GM12878 (cell line): ENCODE results near the gene GRHL1. TPM values are rescaled to one million over a fixed set of nuclear protein-coding genes. Genes with fewer than 3 reads are reported as not detected.

Experiments used
- ATAC-seq: fragments of 200-7000 bp; cut with Tn5 transposase; 3 replicates; pipeline ENCODE4 v1.9.1; 2020; ENCODE audit warnings: mild to moderate bottlenecking, moderate library complexity
- BruUV-seq: library from RNA; stranded (reverse); fragments of 400-500 nt; replicated peaks from 2 replicates; lab custom pipeline; 2021; lab: Mats Ljungman, UMichigan
- CTCF ChIA-PET: fragments of 300-600 bp; sonication (Branson Sonifier 250); formaldehyde crosslinking; extraction: SDS; loops from one replicate; lab custom pipeline; 2021; ENCODE audit warnings: inconsistent platforms; lab: Yijun Ruan, JAX
- POLR2A ChIA-PET: fragments of 350-600 bp; formaldehyde crosslinking; extraction: SDS; loops from one replicate; lab custom pipeline; 2021; ENCODE audit warnings: inconsistent platforms; lab: Charles Lee
- RAD21 ChIA-PET: fragments of 300-600 bp; sonication (Branson Sonifier 250); formaldehyde crosslinking; loops from one replicate; lab custom pipeline; 2023; ENCODE audit warnings: antibody characterized with exemption; ENCODE audit not compliant: unreplicated experiment; lab: Charles Lee
- SMC1A ChIA-PET: fragments of 300-600 bp; sonication (Branson Sonifier 250); formaldehyde crosslinking; loops from one replicate; lab custom pipeline; 2023; ENCODE audit not compliant: unreplicated experiment, uncharacterized antibody; lab: Charles Lee
- DNase-seq: peaks from one replicate; pipeline ENCODE4 v3.0.0-alpha.2; 2011; ENCODE audit warnings: low read depth, low spot score
- FAIRE-seq: peaks from 3 replicates; lab custom pipeline; 2011; peaks lifted over from hg19 to GRCh38; lab: Jason Lieb, UNC
- H2AFZ ChIP-seq: 2 replicates; pipeline ENCODE4 v1.6.0; 2011; ENCODE audit warnings: low read depth, low read length, control low read depth; ENCODE audit not compliant: control insufficient read depth
- H3K27ac ChIP-seq: 2 replicates; pipeline ENCODE4 v1.5.1; 2011; ENCODE audit warnings: control low read depth; ENCODE audit not compliant: control insufficient read depth, insufficient read depth
- H3K27me3 ChIP-seq, 2 experiments: replicated peaks in 1 of 2; 2 replicates each; pipeline versions ENCODE4 v1.6.0 to v1.6.1; 2011; ENCODE audit warnings: low read length in 1 of 2; ENCODE audit not compliant: control insufficient read depth in 2 of 2, insufficient read depth in 2 of 2
- H3K36me3 ChIP-seq, 2 experiments: 2 replicates each; pipeline ENCODE4 v1.5.1; 2011; ENCODE audit warnings: low read length in 1 of 2; ENCODE audit not compliant: control insufficient read depth in 2 of 2, insufficient read depth in 2 of 2
- H3K4me1 ChIP-seq: 2 replicates; pipeline ENCODE4 v1.6.1; 2011; ENCODE audit warnings: mild to moderate bottlenecking, low read length, moderate library complexity, mixed read lengths; ENCODE audit not compliant: control insufficient read depth, insufficient read depth
- H3K4me2 ChIP-seq: 2 replicates; pipeline ENCODE4 v1.6.0; 2011; ENCODE audit warnings: control low read depth; ENCODE audit not compliant: control insufficient read depth, insufficient read depth
- H3K4me3 ChIP-seq: fragments of 200-600 bp; sonication (generic); 2 replicates; pipeline ENCODE4 v1.5.1; 2016
- H3K79me2 ChIP-seq: 2 replicates; pipeline ENCODE4 v1.6.0; 2011; ENCODE audit warnings: low read length; ENCODE audit not compliant: control insufficient read depth, insufficient read depth
- H3K9ac ChIP-seq: 2 replicates; pipeline ENCODE4 v1.8.0; 2011; ENCODE audit warnings: low read length, control low read depth, mixed read lengths; ENCODE audit not compliant: control insufficient read depth, insufficient read depth
- H3K9me3 ChIP-seq: replicated peaks from 3 replicates; pipeline ENCODE4 v1.5.1; 2011; ENCODE audit warnings: mild to moderate bottlenecking, low read length; ENCODE audit not compliant: control insufficient read depth, insufficient read depth
- H4K20me1 ChIP-seq: 2 replicates; pipeline ENCODE4 v1.6.0; 2011; ENCODE audit not compliant: control insufficient read depth, insufficient read depth
- ASH2L ChIP-seq: fragments of 300-600, 200-600 bp; sonication (generic); IDR thresholded peaks from 2 replicates; pipeline ENCODE4 v1.6.1; 2017; ENCODE audit warnings: low read depth, mild to moderate bottlenecking, borderline replicate concordance
- CHD2 ChIP-seq: IDR thresholded peaks from 2 replicates; pipeline ENCODE4 v1.6.1; 2011; ENCODE audit warnings: low read depth, low read length, improper control_type of control experiment, borderline replicate concordance
- FOXM1 ChIP-seq: IDR thresholded peaks from 2 replicates; pipeline ENCODE4 v1.6.1; 2012; ENCODE audit warnings: low read depth, mild to moderate bottlenecking, inconsistent platforms, low read length, moderate library complexity
- PAX5 ChIP-seq: IDR thresholded peaks from 2 replicates; pipeline ENCODE4 v1.6.1; 2011; ENCODE audit warnings: low read depth, low read length, borderline replicate concordance
- SIN3A ChIP-seq: IDR thresholded peaks from 2 replicates; pipeline ENCODE4 v1.6.1; 2012; ENCODE audit warnings: low read depth, low read length, improper control_type of control experiment
- SMAD1 ChIP-seq: fragments of 450-650 bp; IDR thresholded peaks from 2 replicates; pipeline ENCODE4 v1.6.1; 2018; ENCODE audit warnings: mild to moderate bottlenecking, low read depth; ENCODE audit not compliant: partially characterized antibody
- SMC3 ChIP-seq: IDR thresholded peaks from 2 replicates; pipeline ENCODE4 v1.6.1; 2011; ENCODE audit warnings: low read length, improper control_type of control experiment, borderline replicate concordance
- TARDBP ChIP-seq: IDR thresholded peaks from 2 replicates; pipeline ENCODE4 v1.6.1; 2016; ENCODE audit warnings: borderline replicate concordance
- TCF7 ChIP-seq: IDR thresholded peaks from 2 replicates; pipeline ENCODE4 v1.6.1; 2014; ENCODE audit warnings: antibody characterized with exemption, borderline replicate concordance
- YY1 ChIP-seq: IDR thresholded peaks from 2 replicates; pipeline ENCODE4 v1.6.1; 2011; ENCODE audit warnings: low read depth, mild to moderate bottlenecking, low read length
- ZBED1 ChIP-seq: IDR thresholded peaks from 2 replicates; pipeline ENCODE4 v1.6.1; 2016; ENCODE audit warnings: borderline replicate concordance
- ZNF207 ChIP-seq: fragments of 450-650 bp; IDR thresholded peaks from 2 replicates; pipeline ENCODE4 v1.6.1; 2014; ENCODE audit warnings: antibody characterized with exemption, mild to moderate bottlenecking, borderline replicate concordance
- WGBS: methylation state at CpG from one replicate; pipeline ENCODE4 v1.1.6; 2016; ENCODE audit warnings: low lambda C conversion rate; ENCODE audit not compliant: insufficient replicate concordance, insufficient coverage; ENCODE audit errors: missing lambda C conversion rate; 5-methylcytosine and 5-hydroxymethylcytosine counted together
- in situ Hi-C: fragments of 300-500 bp; cut with MboI; formaldehyde crosslinking; loops from 9 replicates; pipeline ENCODE4 v1.14.3; 2018; ENCODE audit warnings: mixed read lengths
- intact Hi-C: fragments of 100-400 bp; cut with micrococcal nuclease; formaldehyde crosslinking; loops from one replicate; pipeline ENCODE4 v1.14.2; 2022; ENCODE audit not compliant: unreplicated experiment
- polyA plus RNA-seq, 11 experiments: library from polyadenylated mRNA; depleted of rRNA in 4 of 11; unstranded in 6 of 11; stranded (reverse) in 5 of 11; fragments of >200 nt; fragmentation: Nextera tagmentation in 4 of 11; fragmentation: Illumina TruSeq in 1 of 11; extraction: Ambion mirVana in 4 of 11; extraction: Trizol in 1 of 11; gene quantifications; 1 replicate in 1 of 11; 2 replicates in 10 of 11; pipeline versions ENCODE4 v1.2.1 to v1.2.3, GENCODE V29; 2011 to 2016; ENCODE audit warnings: inconsistent platforms in 2 of 11, missing spikeins in 2 of 11, low read depth in 1 of 11
- total RNA-seq, 4 experiments: library from RNA; depleted of rRNA in 3 of 4; stranded (reverse); fragments of >200 nt in 3 of 4; fragmentation: Illumina TruSeq in 1 of 4; extraction: Trizol in 1 of 4; gene quantifications; 2 replicates each; pipeline versions ENCODE4 v1.2.1 to v1.2.3, GENCODE V29; 2013 to 2021
- TF ChIP-seq, protein P1 (sequence below): fragments of 450-650 bp; IDR thresholded peaks from 2 replicates; pipeline ENCODE4 v1.6.1; 2018; ENCODE audit warnings: mild to moderate bottlenecking, low read depth, moderate library complexity; ENCODE audit not compliant: partially characterized antibody
- TF ChIP-seq, protein P2 (sequence below): fragments of 450-650 bp; IDR thresholded peaks from 2 replicates; pipeline ENCODE4 v1.6.1; 2017; ENCODE audit warnings: low read depth, mild to moderate bottlenecking, moderate library complexity
- TF ChIP-seq, protein P3 (sequence below): IDR thresholded peaks from 2 replicates; pipeline ENCODE4 v1.6.1; 2012; ENCODE audit warnings: low read depth, low read length, improper control_type of control experiment

The GRHL1 gene
- total and polyA plus RNA-seq, 10 of the 15 experiments (the other 5 are each of a cell fraction or from before 2014, with no cell fraction given) = 0.09 to 0.81 (median 0.28) TPM; not detected in 1

DNA sequence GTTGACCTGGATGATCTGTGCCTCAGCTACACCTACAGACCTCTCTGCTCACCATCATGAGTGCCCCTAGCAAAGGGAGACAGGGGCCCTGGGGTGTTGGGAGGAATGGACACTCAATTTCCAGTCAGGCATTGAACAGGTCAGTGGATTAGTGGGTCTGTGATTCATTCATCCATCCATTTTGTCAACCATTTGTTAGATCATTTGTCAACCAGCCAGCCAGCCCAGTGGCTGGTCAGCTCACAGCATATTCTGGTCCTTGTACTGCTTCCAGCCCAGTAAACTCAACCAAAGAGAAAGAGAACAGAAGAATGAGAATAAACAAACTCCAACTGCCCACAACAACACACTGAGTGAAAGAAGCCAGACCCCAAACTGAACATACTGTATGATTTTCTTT is 87.2 kb downstream of the GRHL1 start (continued):
- TF ChIP-seq, protein P1, sequence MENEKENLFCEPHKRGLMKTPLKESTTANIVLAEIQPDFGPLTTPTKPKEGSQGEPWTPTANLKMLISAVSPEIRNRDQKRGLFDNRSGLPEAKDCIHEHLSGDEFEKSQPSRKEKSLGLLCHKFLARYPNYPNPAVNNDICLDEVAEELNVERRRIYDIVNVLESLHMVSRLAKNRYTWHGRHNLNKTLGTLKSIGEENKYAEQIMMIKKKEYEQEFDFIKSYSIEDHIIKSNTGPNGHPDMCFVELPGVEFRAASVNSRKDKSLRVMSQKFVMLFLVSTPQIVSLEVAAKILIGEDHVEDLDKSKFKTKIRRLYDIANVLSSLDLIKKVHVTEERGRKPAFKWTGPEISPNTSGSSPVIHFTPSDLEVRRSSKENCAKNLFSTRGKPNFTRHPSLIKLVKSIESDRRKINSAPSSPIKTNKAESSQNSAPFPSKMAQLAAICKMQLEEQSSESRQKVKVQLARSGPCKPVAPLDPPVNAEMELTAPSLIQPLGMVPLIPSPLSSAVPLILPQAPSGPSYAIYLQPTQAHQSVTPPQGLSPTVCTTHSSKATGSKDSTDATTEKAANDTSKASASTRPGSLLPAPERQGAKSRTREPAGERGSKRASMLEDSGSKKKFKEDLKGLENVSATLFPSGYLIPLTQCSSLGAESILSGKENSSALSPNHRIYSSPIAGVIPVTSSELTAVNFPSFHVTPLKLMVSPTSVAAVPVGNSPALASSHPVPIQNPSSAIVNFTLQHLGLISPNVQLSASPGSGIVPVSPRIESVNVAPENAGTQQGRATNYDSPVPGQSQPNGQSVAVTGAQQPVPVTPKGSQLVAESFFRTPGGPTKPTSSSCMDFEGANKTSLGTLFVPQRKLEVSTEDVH = no peak
- no peak for TF ChIP-seq FOXM1
- TF ChIP-seq TCF7 = no peak
- TF ChIP-seq CHD2 = no peak
- TF ChIP-seq, protein P2, sequence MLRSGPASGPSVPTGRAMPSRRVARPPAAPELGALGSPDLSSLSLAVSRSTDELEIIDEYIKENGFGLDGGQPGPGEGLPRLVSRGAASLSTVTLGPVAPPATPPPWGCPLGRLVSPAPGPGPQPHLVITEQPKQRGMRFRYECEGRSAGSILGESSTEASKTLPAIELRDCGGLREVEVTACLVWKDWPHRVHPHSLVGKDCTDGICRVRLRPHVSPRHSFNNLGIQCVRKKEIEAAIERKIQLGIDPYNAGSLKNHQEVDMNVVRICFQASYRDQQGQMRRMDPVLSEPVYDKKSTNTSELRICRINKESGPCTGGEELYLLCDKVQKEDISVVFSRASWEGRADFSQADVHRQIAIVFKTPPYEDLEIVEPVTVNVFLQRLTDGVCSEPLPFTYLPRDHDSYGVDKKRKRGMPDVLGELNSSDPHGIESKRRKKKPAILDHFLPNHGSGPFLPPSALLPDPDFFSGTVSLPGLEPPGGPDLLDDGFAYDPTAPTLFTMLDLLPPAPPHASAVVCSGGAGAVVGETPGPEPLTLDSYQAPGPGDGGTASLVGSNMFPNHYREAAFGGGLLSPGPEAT = no peak

DNA sequence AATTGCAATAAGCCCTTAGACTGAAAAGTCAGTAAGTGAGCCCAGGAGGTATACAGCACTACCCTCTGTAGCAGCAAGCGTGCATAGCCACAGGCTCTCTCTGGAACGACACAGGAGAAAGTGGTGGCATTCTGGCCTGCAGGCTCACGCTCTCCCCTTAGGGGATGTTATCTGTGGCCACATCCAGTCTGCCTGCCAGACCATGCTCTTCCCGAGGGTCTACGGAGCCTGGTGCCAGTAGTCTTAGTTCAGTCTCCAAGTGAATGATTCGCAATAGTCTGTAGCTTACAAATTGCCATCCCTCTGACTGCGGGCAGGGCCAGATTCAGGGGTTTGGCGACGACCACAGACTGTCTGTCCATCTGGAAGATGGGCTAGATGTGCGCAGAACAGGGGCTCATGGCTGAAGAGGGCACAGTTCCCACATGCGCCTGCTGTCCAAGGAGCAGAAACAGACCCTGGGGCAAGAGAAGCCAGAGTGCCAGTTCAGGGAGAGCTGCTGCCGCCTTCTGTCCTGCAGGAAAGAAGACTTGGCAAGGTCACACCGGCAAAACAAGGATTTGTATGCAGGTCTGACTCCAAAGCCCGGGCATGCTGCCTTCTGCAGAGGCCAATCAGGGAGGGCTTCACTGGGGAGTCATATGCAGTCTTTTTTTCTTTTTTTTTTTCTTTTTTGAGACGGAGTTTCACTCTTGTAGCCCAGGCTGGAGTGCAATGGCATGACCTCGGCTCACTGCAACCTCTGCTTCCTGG is 88.3 kb downstream of the GRHL1 start:
- BruUV-seq = no TSS peak
- TF ChIP-seq, protein P3, sequence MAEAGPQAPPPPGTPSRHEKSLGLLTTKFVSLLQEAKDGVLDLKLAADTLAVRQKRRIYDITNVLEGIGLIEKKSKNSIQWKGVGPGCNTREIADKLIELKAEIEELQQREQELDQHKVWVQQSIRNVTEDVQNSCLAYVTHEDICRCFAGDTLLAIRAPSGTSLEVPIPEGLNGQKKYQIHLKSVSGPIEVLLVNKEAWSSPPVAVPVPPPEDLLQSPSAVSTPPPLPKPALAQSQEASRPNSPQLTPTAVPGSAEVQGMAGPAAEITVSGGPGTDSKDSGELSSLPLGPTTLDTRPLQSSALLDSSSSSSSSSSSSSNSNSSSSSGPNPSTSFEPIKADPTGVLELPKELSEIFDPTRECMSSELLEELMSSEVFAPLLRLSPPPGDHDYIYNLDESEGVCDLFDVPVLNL = no peak
- no peak for TF ChIP-seq SMAD1
- TF ChIP-seq ASH2L = no peak
- TF ChIP-seq TARDBP = no peak
- no peak for TF ChIP-seq ZNF207
- TF ChIP-seq, protein P2 = no peak
- no peak for TF ChIP-seq PAX5
- no peak for TF ChIP-seq ZBED1
- no peak for TF ChIP-seq SIN3A
- TF ChIP-seq SMC3 = no peak
- TF ChIP-seq YY1 = no peak
- Histone ChIP-seq H3K27ac (no peak overlapping the region), H3K9me3 (peaks cover 2% of the 10 kb centered on the region; the same call in 1 of the 3 replicates), H3K9ac (no peak overlapping the region), H3K27me3 (peaks cover 0 to 4% of the 10 kb centered on the region in 2 experiments; a peak in 1 of 4 replicates), H3K4me1 (no peaks in the 10 kb centered on the region), H3K79me2 (no peaks in the 10 kb centered on the region), H3K36me3 (no peaks in the 10 kb centered on the region), H2AFZ (no peak overlapping the region), H4K20me1 (no peaks in the 10 kb centered on the region), H3K4me2 (no peak overlapping the region), H3K4me3 (no peak overlapping the region)
- in situ Hi-C loops = no loop called here
- ChIA-PET CTCF (interaction anchor here (6.9 kb wide), 1 partner anchor 8 kb away, joined by 45 read pairs; no protein-coding TSS in a partner anchor), RAD21 (no interaction called here), SMC1A (no interaction called here), POLR2A (interaction anchor here (0.7 kb wide), 1 partner anchor 20 kb away, joined by 4 read pairs; no protein-coding TSS in a partner anchor)
- no peak for DNase-seq
- WGBS = 59% methylated on average over 16 of the region's 16 CpGs
- ATAC-seq = no peak
- no peak for FAIRE-seq
- intact Hi-C loops = no loop called here
